H9 (cell line): Measurements from ENCODE around the gene PNRC2. TPM values are rescaled to one million over a fixed set of nuclear protein-coding genes. Genes with fewer than 3 reads are reported as not detected.

Experiments
- DNase-seq: peaks from one replicate; pipeline ENCODE4 v3.0.0-alpha.2; 2017
- H2AFZ ChIP-seq: one replicate; pipeline ENCODE4 v1.6.1; 2013; ENCODE audit warnings: mild to moderate bottlenecking, low read length, control low read depth, moderate library complexity
- H2AK5ac ChIP-seq: 2 replicates; pipeline ENCODE4 v1.6.1; 2013; ENCODE audit warnings: low read length, control low read depth, mixed read lengths; ENCODE audit not compliant: insufficient read length
- H2BK120ac ChIP-seq: one replicate; pipeline ENCODE4 v1.6.1; 2013; ENCODE audit warnings: low read depth, mild to moderate bottlenecking, low read length, control low read depth, inconsistent platforms; ENCODE audit not compliant: poor library complexity, severe bottlenecking
- H2BK12ac ChIP-seq: 2 replicates; pipeline ENCODE4 v1.6.1; 2013; ENCODE audit warnings: low read length, control low read depth, mixed read lengths, low read depth; ENCODE audit not compliant: insufficient read length
- H2BK15ac ChIP-seq: 2 replicates; pipeline ENCODE4 v1.6.1; 2013; ENCODE audit warnings: low read depth, low read length, control low read depth
- H2BK20ac ChIP-seq: one replicate; pipeline ENCODE4 v1.6.1; 2013; ENCODE audit warnings: low read depth, mild to moderate bottlenecking, low read length, control low read depth, inconsistent platforms; ENCODE audit not compliant: poor library complexity, severe bottlenecking
- H2BK5ac ChIP-seq: 2 replicates; pipeline ENCODE4 v1.6.1; 2013; ENCODE audit warnings: low read length, control low read depth, mixed read lengths; ENCODE audit not compliant: insufficient read length
- H3K14ac ChIP-seq: 2 replicates; pipeline ENCODE4 v1.6.1; 2013; ENCODE audit warnings: low read length, control low read depth; ENCODE audit not compliant: insufficient read depth
- H3K18ac ChIP-seq: 2 replicates; pipeline ENCODE4 v1.6.1; 2013; ENCODE audit warnings: low read depth, mild to moderate bottlenecking, mixed read lengths, low read length, control low read depth; ENCODE audit not compliant: insufficient read length
- H3K23ac ChIP-seq: 2 replicates; pipeline ENCODE4 v1.6.1; 2013; ENCODE audit warnings: low read length, control low read depth, mixed read lengths, low read depth; ENCODE audit not compliant: insufficient read length
- H3K23me2 ChIP-seq: 2 replicates; pipeline ENCODE4 v1.6.1; 2013; ENCODE audit warnings: low read depth, mild to moderate bottlenecking, mixed read lengths, low read length, control low read depth; ENCODE audit not compliant: insufficient read length, poor library complexity, severe bottlenecking
- H3K27ac ChIP-seq: 2 replicates; pipeline ENCODE4 v1.5.1; 2013; ENCODE audit warnings: low read length, control low read depth, mixed read lengths, low read depth; ENCODE audit not compliant: insufficient read length
- H3K27me3 ChIP-seq: 2 replicates; pipeline ENCODE4 v1.6.1; 2013; ENCODE audit warnings: low read length, control low read depth, inconsistent platforms; ENCODE audit not compliant: insufficient read depth
- H3K4ac ChIP-seq: 2 replicates; pipeline ENCODE4 v1.6.1; 2013; ENCODE audit warnings: low read depth, mild to moderate bottlenecking, control low read depth, inconsistent platforms, low read length, moderate library complexity
- H3K4me1 ChIP-seq: 2 replicates; pipeline ENCODE4 v1.6.1; 2013; ENCODE audit warnings: low read length, control low read depth, inconsistent platforms; ENCODE audit not compliant: insufficient read depth
- H3K4me2 ChIP-seq: 2 replicates; pipeline ENCODE4 v1.6.1; 2013; ENCODE audit warnings: low read length, control low read depth, mixed read lengths; ENCODE audit not compliant: insufficient read length, insufficient read depth
- H3K56ac ChIP-seq: 2 replicates; pipeline ENCODE4 v1.6.1; 2013; ENCODE audit warnings: low read depth, mild to moderate bottlenecking, mixed read lengths, low read length, control low read depth; ENCODE audit not compliant: insufficient read length
- H3K79me1 ChIP-seq: 2 replicates; pipeline ENCODE4 v1.6.1; 2013; ENCODE audit warnings: low read depth, mild to moderate bottlenecking, moderate library complexity, low read length, control low read depth, inconsistent platforms; ENCODE audit not compliant: insufficient read depth, poor library complexity, severe bottlenecking
- H3K79me2 ChIP-seq: 2 replicates; pipeline ENCODE4 v1.6.1; 2013; ENCODE audit warnings: low read length, control low read depth, inconsistent platforms; ENCODE audit not compliant: insufficient read depth
- H3K9ac ChIP-seq: 2 replicates; pipeline ENCODE4 v1.6.1; 2013; ENCODE audit warnings: low read length, control low read depth, mixed read lengths; ENCODE audit not compliant: insufficient read length; ENCODE audit errors: extremely low read depth
- H3K9me3 ChIP-seq: one replicate; pipeline ENCODE4 v1.6.1; 2013; ENCODE audit warnings: low read depth, low read length, inconsistent platforms; ENCODE audit not compliant: control insufficient read depth
- H3T11ph ChIP-seq: one replicate; pipeline ENCODE4 v1.6.1; 2013; ENCODE audit warnings: mild to moderate bottlenecking, low read length, control low read depth, inconsistent platforms
- H4K20me1 ChIP-seq: one replicate; pipeline ENCODE4 v1.6.1; 2013; ENCODE audit not compliant: control insufficient read depth, insufficient read length, insufficient read depth
- H4K5ac ChIP-seq: 2 replicates; pipeline ENCODE4 v1.6.1; 2013; ENCODE audit warnings: low read depth, mild to moderate bottlenecking, mixed read lengths, low read length, control low read depth; ENCODE audit not compliant: insufficient read length
- H4K8ac ChIP-seq: replicated peaks from 2 replicates; pipeline ENCODE4 v1.6.1; 2013; ENCODE audit warnings: low read length, control low read depth, mixed read lengths, low read depth; ENCODE audit not compliant: insufficient read length
- H4K91ac ChIP-seq: 2 replicates; pipeline ENCODE4 v1.6.1; 2013; ENCODE audit warnings: low read depth, mild to moderate bottlenecking, moderate library complexity, mixed read lengths, low read length, control low read depth; ENCODE audit not compliant: insufficient read length
- H3K27ac Mint-ChIP-seq, 3 experiments: 2 replicates in 2 of 3; 3 replicates in 1 of 3; pipeline ENCODE4 v1.8.0; 2020 to 2021; ENCODE audit warnings: mixed read lengths in 3 of 3, mild to moderate bottlenecking in 1 of 3, moderate library complexity in 1 of 3
- H3K27me3 Mint-ChIP-seq: 2 replicates; pipeline ENCODE4 v1.8.0; 2021; ENCODE audit warnings: low read depth, mild to moderate bottlenecking, moderate library complexity, mixed read lengths
- H3K36me3 Mint-ChIP-seq, 3 experiments: 2 replicates in 2 of 3; 3 replicates in 1 of 3; pipeline ENCODE4 v1.8.0; 2020 to 2021; ENCODE audit warnings: low read depth in 3 of 3, mixed read lengths in 3 of 3; ENCODE audit not compliant: insufficient read depth in 1 of 3
- H3K4me1 Mint-ChIP-seq, 2 experiments: 2 replicates each; pipeline ENCODE4 v1.8.0; 2020; ENCODE audit warnings: mixed read lengths in 2 of 2
- H3K4me3 Mint-ChIP-seq, 2 experiments: 2 replicates in 1 of 2; 3 replicates in 1 of 2; pipeline ENCODE4 v1.8.0; 2020 to 2021; ENCODE audit warnings: mild to moderate bottlenecking in 2 of 2, mixed read lengths in 2 of 2, moderate library complexity in 1 of 2
- H3K9me3 Mint-ChIP-seq, 2 experiments: 2 replicates in 1 of 2; 3 replicates in 1 of 2; pipeline ENCODE4 v1.8.0; 2020; ENCODE audit warnings: mild to moderate bottlenecking in 2 of 2, mixed read lengths in 2 of 2, moderate library complexity in 1 of 2
- CTCF ChIP-seq: fragments of 200-600 bp; sonication (generic); conservative IDR thresholded peaks from 3 replicates; pipeline ENCODE4 v1.8.0; 2021; ENCODE audit warnings: antibody characterized with exemption, mild to moderate bottlenecking
- total RNA-seq: library from RNA; stranded (reverse); gene quantifications from 2 replicates; pipeline ENCODE4 v1.2.1, GENCODE V29; 2021

PNRC2 gene
- total RNA-seq, 1 experiment from 2014 or later: 87.6 TPM

GRCh38 chr1:23966973-23967493 is 7.4 kb downstream of the PNRC2 start:
- no peak overlapping the region for H3K14ac ChIP-seq
- H4K8ac ChIP-seq: no peak overlapping the region
- TF ChIP-seq CTCF: no peak
- H3K4me2 ChIP-seq: no peak overlapping the region
- no peaks in the 10 kb centered on the region for H3K9me3 ChIP-seq
- no peak overlapping the region for H3K27ac ChIP-seq
- no peaks in the 10 kb centered on the region for H3K4me1 ChIP-seq
- no peaks in the 10 kb centered on the region; a peak in 1 of 4 replicates for H3K4me1 Mint-ChIP-seq
- no peaks in the 10 kb centered on the region for H3K9me3 Mint-ChIP-seq
- no peak for DNase-seq
- 0 out of 7 replicates have a peak overlapping the region, but pooled peaks of 1 of the 3 experiments have one; percentile 31 for H3K27ac Mint-ChIP-seq
- peaks cover 17 to 68% (median 45%) of the 10 kb centered on the region in 3 experiments for H3K36me3 Mint-ChIP-seq
- H2AFZ ChIP-seq: no peak overlapping the region
- H3K23ac ChIP-seq: no peak overlapping the region
- no peak overlapping the region for H2BK5ac ChIP-seq
- H3K23me2 ChIP-seq: no peaks in the 10 kb centered on the region
- H3K4ac ChIP-seq: no peak overlapping the region
- no peaks in the 10 kb centered on the region for H3K27me3 ChIP-seq
- no peaks in the 10 kb centered on the region for H4K20me1 ChIP-seq
- H3K79me1 ChIP-seq: no peaks in the 10 kb centered on the region
- no peak overlapping the region for H2BK12ac ChIP-seq
- H3K9ac ChIP-seq: no peak overlapping the region
- no peaks in the 10 kb centered on the region for H3K27me3 Mint-ChIP-seq
- no peak overlapping the region for H3K56ac ChIP-seq
- H4K5ac ChIP-seq: no peak overlapping the region
- no peak overlapping the region for H2BK15ac ChIP-seq
- H3K79me2 ChIP-seq: no peaks in the 10 kb centered on the region
- H2BK20ac ChIP-seq: no peak overlapping the region
- H2BK120ac ChIP-seq: no peak overlapping the region
- no peak overlapping the region for H2AK5ac ChIP-seq
- no peak overlapping the region for H4K91ac ChIP-seq
- no peak overlapping the region for H3K4me3 Mint-ChIP-seq
- no peak overlapping the region for H3K18ac ChIP-seq
- no peak overlapping the region for H3T11ph ChIP-seq
